Hematopoietic multipotent progenitor cell treated with erythropoietin and hydrocortisone succinate and interleukin-3 and kit ligand, for 4 days (in vitro differentiated cells): ENCODE measurements around the gene SMCHD1.

Source experiments
- DNase-seq: peaks from one replicate; pipeline ENCODE4 v3.0.0-alpha.2; 2015

Gene SMCHD1

DNA sequence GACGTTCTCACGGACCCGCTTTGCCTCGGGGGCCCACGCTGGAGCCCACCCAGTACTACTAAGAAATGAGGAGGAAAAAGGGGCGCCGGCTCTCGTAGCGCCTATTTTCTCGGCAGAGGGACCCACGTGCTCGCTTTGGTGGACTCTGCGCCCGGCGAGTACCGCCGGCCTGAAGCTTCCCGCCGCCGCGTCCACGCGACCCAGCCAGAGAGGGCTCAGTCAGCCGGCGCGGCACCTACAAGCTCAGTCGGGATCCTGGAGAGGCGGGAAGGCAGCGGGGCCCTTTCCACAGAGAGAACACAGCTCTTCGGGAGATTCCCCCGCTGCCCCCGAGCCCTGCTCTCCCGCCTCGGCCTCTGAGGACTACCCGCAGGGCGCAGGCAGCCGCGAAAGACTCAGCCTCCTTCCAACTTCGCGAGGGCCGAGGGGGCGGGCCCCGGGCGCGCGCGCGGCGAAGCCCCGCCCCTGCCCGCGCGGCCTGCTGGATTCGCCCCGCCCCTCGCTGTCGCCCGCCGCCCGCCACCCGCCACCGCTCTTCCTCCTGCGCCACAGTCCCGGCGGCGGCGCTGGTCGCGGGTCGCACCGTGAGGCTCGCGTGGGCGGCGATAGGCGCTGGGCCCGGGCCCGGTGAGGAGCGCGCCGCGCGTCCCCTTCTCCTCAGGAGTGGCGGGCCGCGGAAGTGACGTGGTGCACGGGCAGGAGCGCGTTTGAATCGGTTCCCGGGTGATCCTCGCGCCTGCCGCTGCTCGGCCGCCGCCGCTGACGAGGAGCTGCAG lies at the start of gene SMCHD1:
Gene SMCHD1, plus strand, starts transcription at position 549 of the 776 bp plus-strand sequence. CDS start 350 bp downstream, outside the sequence.
- DNase-seq: peak; percentile 93

DNA sequence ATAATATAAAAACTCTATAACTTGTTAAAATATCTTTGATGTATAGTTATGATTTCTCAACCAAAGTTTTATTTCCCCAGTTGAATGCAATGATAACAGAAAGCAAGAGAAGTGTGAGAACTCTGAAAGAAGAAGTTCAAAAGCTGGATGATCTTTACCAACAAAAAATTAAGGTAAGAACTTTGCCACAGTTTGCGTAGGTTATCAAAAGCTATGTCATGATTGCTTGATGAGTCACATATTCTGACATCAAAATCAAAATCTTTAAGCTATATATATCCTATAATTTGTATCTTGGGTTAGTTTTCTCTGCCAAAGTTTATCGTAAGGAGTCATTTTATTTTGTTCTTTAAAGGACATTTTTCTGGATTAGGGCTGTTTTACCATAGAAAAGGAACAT lies 49.2 kb upstream of the SMCHD1 start:
- no peak for DNase-seq

DNA sequence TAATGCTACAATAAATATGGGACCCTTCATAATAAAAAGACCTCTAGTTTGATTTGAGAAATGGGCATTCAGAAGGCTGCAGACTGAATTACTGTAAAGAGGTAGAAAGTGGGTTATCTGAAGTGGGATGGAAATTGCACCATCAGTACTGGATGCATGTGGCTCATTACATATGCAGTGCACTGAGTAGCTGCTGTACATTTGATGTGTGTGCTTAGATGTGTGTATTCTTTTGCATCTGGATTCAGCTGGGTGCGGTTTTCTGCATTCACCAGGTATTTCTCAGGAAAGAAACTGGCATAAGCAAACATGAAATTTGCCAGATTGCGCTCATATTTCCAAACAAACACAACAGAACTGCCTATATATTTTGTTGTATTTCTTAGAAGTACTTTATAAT lies 45.9 kb upstream of the SMCHD1 start:
- DNase-seq: no peak

DNA sequence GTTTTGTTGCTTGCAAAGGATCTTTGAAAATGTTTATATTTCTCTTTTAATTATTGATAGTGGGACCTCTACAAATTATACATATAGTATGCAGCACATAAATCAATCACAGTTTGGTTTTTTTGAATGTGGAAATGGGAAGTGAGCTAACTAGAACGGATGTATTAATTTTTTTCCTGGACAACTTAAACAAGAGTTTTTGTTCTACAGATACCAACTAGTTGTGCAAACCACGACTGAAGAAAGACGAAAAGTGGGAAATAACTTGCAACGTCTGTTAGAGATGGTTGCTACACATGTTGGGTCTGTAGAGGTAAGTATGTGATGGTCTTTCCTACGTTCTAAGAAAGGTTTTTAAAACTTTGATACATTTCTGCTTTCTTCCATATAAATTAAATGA lies 45.0 kb upstream of the SMCHD1 start:
- DNase-seq: peak; percentile 27

DNA sequence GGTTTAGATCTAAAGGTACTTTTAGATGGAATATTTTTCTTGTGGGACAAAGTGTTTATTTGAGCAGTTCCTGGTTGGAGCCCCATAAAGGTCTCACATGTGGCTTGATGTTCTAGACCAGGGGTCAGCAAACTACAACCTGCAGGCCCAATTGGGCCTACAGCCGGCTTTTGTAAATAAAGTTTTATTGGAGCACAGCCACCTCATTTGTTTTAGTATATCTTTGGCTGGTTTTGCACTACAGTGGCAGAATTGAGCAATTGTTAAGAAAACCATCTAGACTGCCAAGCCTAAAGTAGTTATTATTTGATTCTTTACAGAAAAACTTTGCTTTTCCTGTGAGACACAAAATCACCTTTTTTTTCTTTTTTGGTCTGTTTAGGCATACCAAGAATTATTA lies 42.5 kb upstream of the SMCHD1 start:
- DNase-seq: no peak

DNA sequence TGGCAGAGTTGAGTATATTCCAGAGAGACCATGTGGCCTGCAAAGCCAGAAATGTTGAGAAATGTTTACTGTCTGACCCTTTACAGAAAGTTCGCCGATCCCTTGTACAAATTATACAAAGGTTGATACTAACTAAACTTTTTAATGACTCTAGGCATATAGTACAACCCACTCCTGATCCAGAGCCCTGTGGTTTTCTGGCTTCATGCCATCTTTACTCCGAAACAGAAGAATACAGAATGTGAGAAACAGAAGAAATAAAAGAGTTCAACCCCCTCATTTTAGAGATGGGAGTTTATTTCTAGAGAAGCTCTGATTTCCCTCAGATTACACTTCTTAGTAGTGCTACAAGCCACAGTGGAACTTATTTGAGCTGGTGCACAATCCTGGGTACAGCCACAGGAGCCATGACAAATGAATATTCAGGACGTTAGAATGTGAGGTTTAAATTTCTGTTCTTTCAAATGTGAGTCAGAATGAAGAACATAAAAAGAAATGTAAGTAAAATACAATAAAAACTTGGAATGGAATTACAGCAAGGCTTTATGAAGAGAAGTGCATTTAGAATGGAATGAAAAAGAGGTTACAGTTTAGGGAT lies 38.0 kb upstream of the SMCHD1 start:
- DNase-seq: no peak

DNA sequence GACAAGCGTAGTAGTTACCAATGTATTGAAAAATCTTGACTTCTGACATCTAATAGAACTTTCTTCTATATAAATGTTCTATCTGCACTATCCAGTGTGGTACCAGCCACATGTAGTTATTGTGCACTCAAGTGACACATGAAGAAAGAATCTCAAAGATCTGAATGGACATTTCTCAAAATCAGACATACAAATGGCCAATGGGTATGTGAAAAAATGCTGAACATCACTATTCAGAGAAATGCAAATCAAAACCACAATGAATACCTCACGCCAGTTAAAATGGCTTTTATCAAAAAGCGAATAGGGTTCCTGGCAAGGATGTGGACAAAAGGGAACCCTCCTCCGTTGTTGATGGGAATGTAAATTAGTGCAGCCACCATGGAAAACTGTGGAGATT lies 37.5 kb upstream of the SMCHD1 start:
- no peak for DNase-seq

DNA sequence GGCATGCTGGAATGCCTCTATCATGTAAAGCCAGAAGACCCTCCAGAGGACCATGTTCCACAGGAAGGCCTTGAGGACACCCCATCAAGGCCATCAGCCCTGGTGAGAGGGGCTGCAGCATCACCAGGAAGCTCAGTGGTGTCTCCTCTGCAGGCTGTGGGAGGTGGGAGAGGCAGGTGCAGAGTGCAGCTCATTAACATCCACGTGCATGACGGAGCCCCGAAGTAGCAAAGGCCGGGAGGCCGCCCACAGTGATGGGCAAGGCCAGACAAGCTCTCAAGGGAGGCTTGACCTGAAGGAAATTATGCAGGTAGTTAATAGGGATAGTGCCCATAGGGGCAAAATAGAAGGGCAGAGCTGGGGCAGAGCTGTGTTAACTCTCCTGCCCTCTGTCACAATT lies 30.3 kb upstream of the SMCHD1 start:
- DNase-seq: no peak

DNA sequence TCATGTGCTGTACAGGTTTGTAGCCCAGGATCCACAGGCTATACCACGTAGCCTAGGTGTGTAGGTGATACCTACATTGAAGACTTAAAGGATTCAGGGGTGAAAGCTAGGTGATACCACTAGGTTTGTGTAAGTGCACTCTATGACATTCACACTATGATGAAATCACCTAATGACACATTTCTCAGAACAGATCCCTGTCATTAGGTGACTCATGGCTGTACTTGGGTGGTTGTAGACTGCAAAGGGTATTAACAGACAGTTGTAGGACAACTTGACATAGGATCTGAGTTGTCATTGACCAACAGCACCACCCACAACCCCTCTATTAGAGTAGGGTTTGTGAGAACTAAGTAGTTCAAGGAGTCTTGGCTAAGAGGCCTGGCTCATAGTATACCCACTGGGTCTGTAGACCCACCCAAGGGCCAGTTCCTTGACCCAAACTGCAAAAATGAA lies 27.7 kb upstream of the SMCHD1 start:
- DNase-seq: no peak

DNA sequence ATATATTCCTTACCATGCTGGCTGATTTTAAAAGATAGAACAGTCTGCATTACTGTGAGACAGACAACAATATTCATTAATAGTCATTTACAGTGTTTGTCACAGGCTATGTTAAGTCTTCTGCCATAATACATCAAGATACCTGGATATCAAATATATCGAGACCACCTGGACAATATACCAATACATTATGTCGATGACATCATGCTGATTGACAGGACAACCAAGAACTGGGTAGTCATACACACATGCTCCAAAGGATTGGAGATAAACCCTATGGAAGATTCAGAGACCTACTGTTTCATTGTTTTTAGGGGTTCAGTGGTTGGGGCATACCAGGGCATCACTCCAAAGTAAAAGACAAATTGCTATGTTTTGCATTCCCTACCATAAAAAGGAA lies 26.5 kb upstream of the SMCHD1 start:
- no peak for DNase-seq

DNA sequence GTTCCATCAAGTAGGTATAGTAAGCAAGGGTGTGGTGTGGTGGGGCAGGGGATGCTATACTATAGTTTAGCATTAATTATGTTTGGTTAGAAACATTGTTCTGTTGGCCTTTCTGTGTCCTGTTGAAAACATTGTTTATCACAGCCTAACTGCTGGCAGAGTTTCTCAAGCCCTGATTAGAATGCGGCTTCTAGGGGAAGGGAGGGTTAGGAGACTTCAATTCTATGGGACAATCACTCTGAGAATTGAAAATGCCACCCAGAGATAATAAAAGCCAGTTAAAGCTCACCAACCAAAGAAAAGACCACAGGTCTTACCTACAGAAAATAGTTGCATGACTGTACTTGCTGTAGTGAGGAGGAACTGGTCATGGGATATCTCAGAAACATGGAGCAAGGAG lies 19.9 kb upstream of the SMCHD1 start:
- peak; percentile 77 for DNase-seq

DNA sequence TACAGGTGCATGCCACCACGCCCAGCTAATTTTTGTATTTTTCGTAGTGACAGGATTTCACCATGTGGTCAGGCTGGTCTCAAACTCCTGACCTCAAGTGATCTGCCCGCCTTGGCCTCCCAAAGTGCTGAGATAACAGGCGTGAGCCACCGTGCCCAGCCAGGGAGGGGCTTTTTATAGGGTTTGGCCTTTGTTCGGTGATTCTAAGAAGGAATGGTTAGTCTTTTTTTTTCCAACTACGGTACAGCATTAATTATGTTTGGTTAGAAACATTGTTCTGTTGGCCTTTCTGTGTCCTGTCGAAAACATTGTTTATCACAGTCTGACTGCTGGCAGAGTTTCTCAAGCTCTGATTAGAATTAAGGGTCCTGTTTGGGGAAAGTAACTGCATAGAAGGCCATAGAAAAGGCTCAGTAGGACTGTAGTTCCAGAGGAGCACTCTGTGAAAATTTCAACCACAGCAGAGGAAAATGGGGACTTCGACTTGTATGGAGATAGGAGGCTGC lies 19.3 kb upstream of the SMCHD1 start:
- DNase-seq: peak; percentile 50

DNA sequence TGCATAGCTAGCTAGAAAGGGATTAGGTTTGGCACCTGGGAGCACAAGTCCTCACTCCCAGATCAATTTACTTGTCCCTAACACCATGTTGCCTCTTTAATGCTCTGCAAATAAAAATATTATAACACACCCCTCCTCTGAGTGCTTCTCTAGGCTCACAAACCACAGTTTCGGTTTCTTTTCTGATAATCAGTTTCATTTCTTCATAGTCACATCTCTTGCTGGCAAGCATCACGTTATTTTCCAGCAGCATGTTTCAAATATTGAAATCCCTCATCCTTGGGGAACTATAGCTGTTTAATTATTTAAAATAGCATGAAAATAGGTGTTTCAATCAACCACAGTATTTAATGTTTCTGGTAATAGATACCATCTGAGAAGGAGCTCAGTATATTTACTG lies 13.9 kb upstream of the SMCHD1 start:
- DNase-seq: peak; percentile 67

DNA sequence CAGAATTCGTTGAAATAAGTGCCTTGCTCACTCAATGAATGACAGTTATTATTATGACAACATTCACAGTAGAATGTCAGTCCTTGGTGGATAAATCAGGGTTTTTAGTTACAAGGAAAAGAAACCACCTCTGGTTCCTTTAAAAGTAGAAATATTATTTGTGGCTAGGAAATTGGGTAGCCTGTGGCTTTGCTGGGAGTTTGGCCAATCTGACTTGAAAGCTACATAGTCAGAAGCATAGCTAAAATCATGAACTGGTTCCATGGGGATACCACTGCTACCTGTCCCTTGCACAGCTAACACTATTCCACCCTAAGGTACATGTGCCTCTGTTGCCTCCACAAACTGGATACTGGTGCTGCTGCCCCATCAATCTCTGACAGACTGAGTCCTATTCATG lies 12.8 kb upstream of the SMCHD1 start:
- no peak for DNase-seq

DNA sequence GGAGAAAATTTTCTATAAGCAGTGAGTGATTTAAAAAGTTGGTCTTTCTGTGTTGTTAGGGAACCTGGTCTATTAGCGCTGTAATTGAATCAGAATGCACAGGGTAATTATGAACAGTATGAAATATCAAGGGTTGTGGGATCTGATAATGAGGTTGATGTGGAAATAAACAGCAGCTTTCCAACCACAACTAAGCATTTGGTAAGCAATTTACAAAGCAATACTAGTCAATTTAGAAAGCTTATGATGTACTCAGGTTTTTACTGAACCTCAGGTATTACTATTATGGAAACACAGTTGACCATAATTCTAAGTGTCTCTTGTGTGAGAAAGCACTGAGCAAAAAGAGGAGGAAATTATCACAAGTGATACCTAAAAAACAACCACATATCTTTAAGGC lies 11.0 kb upstream of the SMCHD1 start:
- DNase-seq: peak; percentile 43

DNA sequence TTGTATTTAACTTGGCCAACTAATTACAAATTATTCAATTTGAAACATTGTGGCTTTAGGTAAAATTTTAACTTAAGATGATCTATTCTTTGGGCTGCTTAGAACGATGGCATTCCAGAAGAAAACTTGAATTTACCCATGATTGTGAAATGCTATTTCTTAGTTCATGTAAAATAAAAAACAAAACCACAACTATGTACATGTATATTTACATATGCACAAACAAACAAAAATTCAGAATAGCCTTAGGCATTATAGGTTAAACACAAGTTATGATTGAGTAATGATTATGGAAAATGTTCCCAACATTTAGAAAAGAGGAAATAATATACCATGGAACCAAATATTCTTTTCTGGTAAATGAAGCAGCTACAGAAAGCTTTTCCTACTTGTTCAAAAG lies 3.5 kb upstream of the SMCHD1 start:
- DNase-seq: no peak

DNA sequence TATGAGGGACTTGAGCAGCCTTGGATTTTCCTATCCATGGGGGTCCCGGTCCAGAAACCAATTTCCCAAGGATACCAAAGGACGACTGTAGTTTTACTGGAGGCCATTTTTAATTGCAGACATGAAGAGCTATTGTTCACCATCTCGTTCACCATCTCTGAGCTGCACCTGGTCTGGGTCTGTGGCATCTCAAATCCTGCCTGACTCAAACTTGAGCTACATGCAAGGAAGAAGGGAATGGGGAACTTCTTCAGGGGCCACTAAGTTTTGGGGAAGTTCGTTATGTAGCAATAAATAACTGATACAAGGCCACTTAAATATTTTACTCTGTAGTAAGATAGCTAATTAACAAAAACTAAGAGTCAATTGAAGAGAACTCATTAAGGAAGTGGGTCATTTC lies 2.1 kb upstream of the SMCHD1 start:
- DNase-seq: peak; percentile 67

DNA sequence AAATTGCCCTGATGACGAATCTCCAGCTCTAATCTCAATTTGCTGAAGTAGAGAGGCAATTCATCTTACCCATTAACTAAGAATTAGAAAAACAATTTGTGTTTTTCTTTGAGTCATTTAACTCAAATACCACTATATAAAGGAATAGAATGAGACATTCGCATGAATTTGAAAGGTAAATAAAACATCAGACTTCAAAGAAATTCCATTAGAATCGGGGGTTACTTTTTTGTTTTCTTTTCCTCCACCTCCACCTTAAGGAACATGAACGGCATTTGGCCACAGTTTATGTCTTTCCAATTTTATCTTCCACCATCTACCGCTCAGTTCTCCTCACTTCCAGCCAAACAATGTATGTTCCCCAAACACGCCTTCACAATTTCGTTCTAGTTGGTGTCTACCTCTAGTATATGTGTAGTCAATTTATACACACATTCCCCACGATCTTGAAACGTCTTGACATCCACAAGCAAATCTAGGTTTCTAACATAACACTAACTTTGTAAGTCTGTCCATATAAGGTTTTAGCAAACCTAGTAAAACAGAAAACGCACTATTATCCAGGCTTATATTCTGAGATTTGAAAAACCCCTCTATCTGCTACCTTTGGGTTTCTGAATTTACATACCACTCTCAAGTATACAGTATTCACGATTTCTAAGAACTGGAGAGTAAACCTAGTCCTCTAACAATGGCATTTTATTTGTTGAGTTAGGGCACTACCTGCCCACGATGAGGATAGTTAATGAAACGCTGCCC lies 1.2 kb upstream of the SMCHD1 start:
- DNase-seq: no peak

DNA sequence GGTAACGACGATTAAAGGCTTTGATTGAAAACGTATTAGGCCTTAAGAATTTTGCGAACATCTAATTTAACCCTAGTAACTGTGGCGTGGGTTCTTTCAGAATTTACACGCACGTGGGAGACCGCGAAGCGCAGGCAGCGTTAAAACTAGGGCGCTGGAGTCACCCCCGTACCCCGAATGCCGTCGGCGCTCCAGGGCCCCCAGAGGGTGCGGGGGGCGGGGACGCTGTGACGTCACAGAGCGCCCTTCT lies 673 bp upstream of the SMCHD1 start:
- no peak for DNase-seq

DNA sequence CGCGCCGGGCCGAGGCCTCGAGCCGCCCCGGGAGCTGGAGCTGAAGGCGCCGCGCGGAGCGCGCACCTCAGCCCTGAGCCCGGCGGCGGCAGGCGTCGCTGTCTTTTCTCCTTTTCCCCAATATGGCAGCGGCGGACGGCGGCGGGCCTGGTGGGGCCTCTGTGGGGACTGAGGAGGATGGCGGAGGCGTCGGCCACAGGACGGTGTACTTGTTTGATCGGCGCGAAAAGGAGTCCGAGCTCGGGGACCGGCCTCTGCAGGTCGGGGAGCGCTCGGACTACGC lies 369 bp downstream of the SMCHD1 start:
- no peak for DNase-seq

DNA sequence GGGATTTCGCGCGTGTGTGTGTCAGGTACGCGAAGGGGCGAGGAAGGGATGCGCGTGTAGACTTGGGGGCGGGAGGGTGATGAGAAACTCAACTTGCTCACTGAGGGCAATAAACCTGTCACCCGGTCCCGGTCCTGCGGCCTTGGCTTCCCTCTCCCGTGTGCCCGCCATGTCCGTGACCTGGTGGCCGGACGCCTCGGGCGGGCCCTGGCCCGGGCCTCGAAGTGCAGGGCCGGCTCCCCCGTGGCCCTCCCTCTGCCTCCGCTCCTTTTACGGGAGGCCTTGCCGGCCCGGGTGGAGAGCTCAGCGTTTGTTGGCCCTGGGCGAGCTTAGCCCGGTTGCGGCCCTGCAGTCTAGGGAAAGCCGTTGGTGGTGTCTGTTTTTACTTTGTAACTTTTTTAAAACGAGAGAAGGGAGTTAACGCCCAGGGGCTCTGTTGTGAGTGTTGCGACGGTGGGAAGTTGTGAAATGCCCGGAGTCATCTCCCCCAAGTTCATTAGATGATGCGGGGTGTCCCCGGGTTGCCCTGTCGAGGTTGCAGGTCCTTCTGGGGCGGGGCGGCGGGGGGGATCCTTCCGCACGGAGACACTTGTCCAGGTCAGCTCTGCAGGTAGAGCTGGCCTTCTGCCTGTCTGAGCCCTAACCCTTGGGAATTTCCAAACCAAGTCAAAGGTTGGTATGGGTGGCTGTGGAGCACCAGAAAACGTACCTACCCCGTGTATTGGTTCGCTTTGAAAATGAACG lies 883 bp downstream of the SMCHD1 start:
- DNase-seq: peak; percentile 59

DNA sequence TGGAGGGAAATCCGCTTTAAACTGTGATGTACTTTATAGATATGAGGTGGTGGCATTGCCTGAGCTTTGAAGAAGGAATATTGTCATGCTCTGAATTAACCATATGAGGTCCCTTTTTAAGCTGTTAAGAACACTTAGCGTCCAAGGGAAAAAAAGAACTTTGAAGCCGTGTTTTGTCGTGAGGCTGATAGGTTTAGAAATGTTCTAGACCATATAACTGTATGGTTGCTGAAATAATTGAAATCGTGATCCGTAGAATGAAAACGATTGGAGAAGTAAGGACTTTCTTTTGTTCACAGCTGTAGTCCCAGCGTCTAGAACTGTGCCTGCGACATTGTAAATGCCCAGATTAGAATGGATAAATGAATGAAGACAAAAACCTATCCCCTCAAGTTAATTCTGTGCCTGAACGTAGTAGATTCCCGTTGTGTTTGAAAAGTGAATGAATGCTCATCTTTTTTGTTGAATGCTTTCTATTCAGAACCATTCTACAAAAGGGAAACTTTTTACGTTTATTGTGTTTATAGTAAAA lies 1.5 kb downstream of the SMCHD1 start:
- DNase-seq: peak; percentile 59

DNA sequence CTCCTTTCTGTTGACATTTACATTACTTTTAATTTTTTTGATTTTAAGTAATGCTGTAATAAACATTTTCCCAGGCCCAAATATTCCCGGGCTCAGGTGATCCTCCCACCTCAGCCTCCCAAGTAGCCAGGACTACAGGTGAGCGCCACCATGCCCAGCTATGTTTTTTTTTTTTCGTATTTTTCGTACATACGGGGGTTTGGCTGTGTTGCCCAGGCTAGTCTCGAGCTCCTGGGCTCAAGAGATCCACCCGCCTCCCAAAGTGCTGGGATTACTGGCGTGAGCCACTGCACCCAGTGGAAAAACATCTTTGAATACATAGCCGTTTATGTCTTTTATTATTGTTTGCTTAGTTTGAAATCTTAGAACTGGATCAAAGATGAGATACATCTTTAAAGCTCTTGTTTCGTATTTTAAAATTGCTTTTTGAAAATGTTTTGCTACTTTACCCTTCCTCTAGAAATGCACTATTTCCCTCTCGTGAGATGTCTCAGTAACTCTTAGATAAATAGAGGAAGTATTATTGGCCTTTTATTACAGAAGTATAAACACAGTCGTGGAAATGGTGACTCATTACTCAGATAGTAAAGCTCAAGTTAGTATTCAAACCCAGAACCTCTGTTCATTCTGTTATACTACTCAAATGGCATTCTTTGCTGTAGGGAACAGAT lies 2.4 kb downstream of the SMCHD1 start:
- peak; percentile 90 for DNase-seq
